Testis (tissue), 3 donors: ENCODE measurements around the gene FAM53B. TPM values are rescaled to one million over a fixed set of nuclear protein-coding genes. Genes with fewer than 3 reads are reported as not detected.

ENCODE experiments used
- DNase-seq: peaks from one replicate; pipeline ENCODE4 v3.0.0-alpha.2; 2019
- H3K27ac ChIP-seq, 2 donors: fragments of 200-600 bp; sonication (generic); one replicate each; pipeline ENCODE4 v1.5.1; 2019
- H3K27me3 ChIP-seq: fragments of 200-600 bp; sonication (generic); one replicate; pipeline ENCODE4 v1.5.1; 2019
- H3K36me3 ChIP-seq: fragments of 200-600 bp; sonication (generic); one replicate; pipeline ENCODE4 v1.5.1; 2017; ENCODE audit warnings: low read depth; ENCODE audit errors: missing control alignments
- H3K4me1 ChIP-seq: fragments of 200-600 bp; sonication (generic); one replicate; pipeline ENCODE4 v1.5.1; 2019
- H3K4me3 ChIP-seq, 2 donors: fragments of 200-600 bp; sonication (generic); one replicate each; pipeline ENCODE4 v1.5.1; 2017 to 2019
- H3K9me3 ChIP-seq: fragments of 200-600 bp; sonication (generic); one replicate; pipeline ENCODE4 v1.5.1; 2017
- CTCF ChIP-seq, 3 experiments: fragments of 450-650 bp in 2 of 3; fragments of 200-600 bp in 1 of 3; sonication (generic) in 1 of 3; IDR thresholded peaks; one replicate each; pipeline ENCODE4 v1.5.1; 2016 to 2019; ENCODE audit warnings: antibody characterized with exemption in 3 of 3, mild to moderate bottlenecking in 2 of 3, moderate library complexity in 1 of 3
- POLR2A ChIP-seq: fragments of 450-650 bp; IDR thresholded peaks from one replicate; pipeline ENCODE4 v1.6.1; 2017; ENCODE audit warnings: antibody characterized with exemption, mild to moderate bottlenecking, moderate library complexity
- WGBS, 2 donors: methylation state at CpG; one replicate each; pipeline ENCODE4 v1.1.5; 2018; 5-methylcytosine and 5-hydroxymethylcytosine counted together
- intact Hi-C: fragments of 100-400 bp; cut with DNase I; formaldehyde crosslinking; loops from one replicate; pipeline ENCODE4 v1.15.1; 2023; ENCODE audit warnings: low total_unique reads
- polyA plus RNA-seq: library from polyadenylated mRNA; stranded (reverse); fragments of 350-450 nt; fragmentation: Illumina TruSeq; extraction: RNeasy Lipid Tissue Mini Kit (QIAGEN cat#74804); gene quantifications from one replicate; pipeline ENCODE4 v1.2.3, GENCODE V29; 2014; ENCODE audit warnings: low read depth, low replicate concordance; ENCODE audit not compliant: insufficient read depth
- total RNA-seq, 2 donors: library from RNA; depleted of rRNA; stranded (reverse); fragments of >200 nt; gene quantifications; one replicate each; pipeline ENCODE4 v1.2.3, GENCODE V29; 2016

FAM53B gene
- total and polyA plus RNA-seq, 3 donors from 2014 or later = 36.9 to 125 (median 109) TPM

DNA sequence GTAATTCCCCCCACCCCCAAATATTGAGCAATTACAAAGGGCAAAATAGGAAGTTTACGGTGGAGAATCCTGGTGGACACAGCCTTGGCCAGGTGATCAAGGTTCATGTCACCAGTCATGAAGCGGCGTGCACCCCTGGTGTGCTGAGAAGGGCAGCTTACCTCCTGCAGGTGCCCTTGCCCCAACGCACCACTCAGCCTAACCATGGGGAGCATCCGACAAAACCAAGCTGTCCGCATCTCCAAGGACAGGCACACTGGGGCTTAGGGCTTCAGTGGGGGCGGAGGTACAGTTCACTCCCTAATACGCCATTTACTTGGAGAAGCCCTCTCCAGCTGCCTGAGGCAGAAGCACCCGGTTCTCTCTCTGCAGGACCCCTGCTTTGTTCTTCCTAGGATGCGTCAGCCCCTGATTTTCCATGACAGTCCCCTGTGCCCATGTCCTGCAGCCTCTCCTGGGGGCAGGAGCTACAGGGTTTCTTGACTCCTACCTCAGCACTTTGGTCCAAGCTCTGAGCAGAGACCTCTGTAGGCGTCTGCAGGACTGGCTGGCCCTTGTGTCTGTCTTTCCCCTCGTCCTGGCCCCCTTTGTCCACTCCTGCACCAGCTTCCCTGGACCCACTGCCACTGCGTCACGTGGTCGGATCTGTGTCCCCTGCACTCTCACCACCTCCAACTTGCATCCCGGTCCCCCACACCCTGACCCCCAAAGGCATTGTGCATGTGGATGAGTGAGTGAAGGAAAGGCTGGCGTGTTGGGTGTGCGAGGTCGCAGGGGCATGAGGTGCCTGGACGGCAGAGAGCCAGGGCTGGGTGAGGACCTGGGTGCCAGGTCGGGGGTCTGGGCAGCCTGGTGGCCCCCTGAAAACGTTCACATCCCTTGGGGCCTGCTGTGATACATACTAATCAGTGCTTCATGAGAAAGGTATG is 168.8 kb downstream of the FAM53B start:
- no peaks in the 10 kb centered on the region for H3K4me1 ChIP-seq
- no peak overlapping the region for H3K4me3 ChIP-seq
- no peak overlapping the region for H3K27ac ChIP-seq
- no peaks in the 10 kb centered on the region for H3K9me3 ChIP-seq
- intact Hi-C loops = no loop called here
- DNase-seq = no peak
- H3K27me3 ChIP-seq = no peaks in the 10 kb centered on the region
- TF ChIP-seq CTCF (IDR thresholded peaks at IDR 0.05) (no peak), POLR2A (no peak)
- 90% methylated on average over 21 to 22 of the region's 22 CpGs for WGBS, 2 donors
- H3K36me3 ChIP-seq = no peaks in the 10 kb centered on the region

DNA sequence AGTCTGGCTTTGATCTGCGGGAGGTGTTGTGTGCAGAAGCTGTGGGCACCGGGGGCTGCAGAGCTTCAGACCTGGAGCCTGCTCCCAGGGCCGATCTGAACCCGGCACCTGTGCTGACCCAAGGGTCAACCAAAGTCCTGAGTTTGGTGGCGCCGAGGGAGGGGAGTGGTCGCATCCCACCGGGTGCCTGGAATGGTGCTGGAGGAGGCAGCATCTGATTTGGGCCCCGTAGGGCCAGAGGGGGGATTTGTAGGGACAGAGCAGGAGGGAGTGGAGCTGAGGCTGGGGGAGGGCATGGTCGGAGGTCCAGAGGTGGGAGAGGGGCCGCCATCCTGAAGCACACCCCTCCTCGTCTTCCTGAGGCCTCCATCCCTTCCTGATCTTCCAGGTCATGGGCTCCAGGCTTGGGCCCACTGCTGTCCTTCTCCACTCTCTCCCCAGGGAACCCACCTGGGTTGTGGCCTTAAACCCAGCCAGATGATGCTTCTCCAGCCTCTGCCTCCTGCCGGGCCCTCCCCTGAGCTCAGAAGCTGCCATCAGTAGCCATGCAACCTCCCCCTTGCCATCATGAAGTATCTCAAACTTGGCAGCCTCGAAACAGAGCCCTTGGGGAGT is 169.6 kb downstream of the FAM53B start:
- H3K4me1 ChIP-seq = no peaks in the 10 kb centered on the region
- no peak for TF ChIP-seq POLR2A
- H3K27ac ChIP-seq = no peak overlapping the region
- H3K36me3 ChIP-seq = no peaks in the 10 kb centered on the region
- no peak for DNase-seq
- no peak overlapping the region for H3K4me3 ChIP-seq
- H3K9me3 ChIP-seq = no peaks in the 10 kb centered on the region
- intact Hi-C loops = no loop called here
- WGBS, 2 donors = 90 to 92% methylated on average over 5 to 14 of the region's 14 CpGs
- no peaks in the 10 kb centered on the region for H3K27me3 ChIP-seq

GRCh38 chr10:124573726-124574455 is 170.3 kb downstream of the FAM53B start:
- Histone ChIP-seq H3K27me3 (no peaks in the 10 kb centered on the region), H3K4me1 (peaks cover 4% of the 10 kb centered on the region), H3K9me3 (no peaks in the 10 kb centered on the region), H3K4me3 (no peak overlapping the region), H3K27ac (no peak overlapping the region), H3K36me3 (no peaks in the 10 kb centered on the region)
- DNase-seq = no peak
- intact Hi-C loops = no loop called here
- 88% methylated on average over 29 to 31 of the region's 31 CpGs for WGBS, 2 donors
- TF ChIP-seq CTCF (IDR thresholded peaks at IDR 0.05) (no peak), POLR2A (no peak)

DNA sequence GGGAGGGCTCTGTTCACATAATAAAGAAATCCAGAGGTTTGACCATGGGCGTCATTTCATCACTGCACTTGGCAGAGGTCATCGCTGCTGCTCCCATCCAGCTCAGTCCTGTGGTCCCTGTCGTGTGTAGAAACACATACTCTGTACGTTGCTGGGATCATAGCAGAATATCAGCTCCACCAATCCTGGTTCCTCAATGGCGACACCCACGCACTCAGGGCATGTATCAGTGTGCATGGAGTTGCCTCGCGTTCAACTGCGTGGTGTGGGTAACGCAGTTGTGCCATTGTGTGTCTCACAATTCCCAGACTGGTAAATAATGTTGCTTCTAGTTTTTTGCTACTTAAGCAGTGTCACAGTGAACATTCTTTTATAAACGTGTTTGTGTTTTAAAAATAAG is 171.4 kb downstream of the FAM53B start:
- Histone ChIP-seq H3K36me3 (no peaks in the 10 kb centered on the region), H3K4me3 (no peak overlapping the region), H3K27me3 (no peaks in the 10 kb centered on the region), H3K4me1 (peaks cover 5% of the 10 kb centered on the region), H3K9me3 (no peaks in the 10 kb centered on the region), H3K27ac (no peak overlapping the region)
- intact Hi-C loops = no loop called here
- TF ChIP-seq CTCF (IDR thresholded peaks at IDR 0.05) (no peak), POLR2A (no peak)
- WGBS, 2 donors = 89 to 92% methylated on average over 11 of the region's 11 CpGs
- DNase-seq = no peak

DNA sequence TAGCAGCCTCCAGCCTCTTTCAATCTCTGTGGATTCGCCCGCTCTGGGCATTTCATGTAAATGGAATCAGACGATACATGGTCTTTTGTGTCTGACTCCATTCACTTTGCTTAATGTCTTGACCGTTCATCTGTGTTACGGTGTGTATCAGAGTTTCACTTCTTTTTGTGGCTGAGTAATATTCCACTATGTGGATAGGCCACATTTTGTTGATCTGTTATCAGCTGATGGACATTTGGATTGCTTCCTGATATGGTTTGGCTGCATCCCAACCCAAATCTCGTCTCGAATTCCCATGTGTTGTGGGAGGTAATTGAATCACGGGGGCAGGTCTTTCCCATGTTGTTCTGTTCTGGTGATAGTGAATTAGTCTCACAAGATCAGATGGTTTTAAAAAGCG is 173.5 kb downstream of the FAM53B start:
- Histone ChIP-seq H3K4me1 (peaks cover 22% of the 10 kb centered on the region), H3K9me3 (no peaks in the 10 kb centered on the region), H3K27ac (no peak overlapping the region), H3K27me3 (no peaks in the 10 kb centered on the region), H3K4me3 (no peak overlapping the region), H3K36me3 (no peaks in the 10 kb centered on the region)
- DNase-seq = no peak
- intact Hi-C loops = no loop called here
- no peak for TF ChIP-seq POLR2A
- TF ChIP-seq CTCF (IDR thresholded peaks at IDR 0.05) = no peak
- WGBS, 2 donors = 90 to 92% methylated on average over 9 of the region's 9 CpGs
